HG02571 (cell line): Measurements from ENCODE around the gene U2AF1L4.

ENCODE experiments used
- ATAC-seq: cut with Tn5 transposase; IDR thresholded peaks from one replicate; pipeline ENCODE4 v1.9.1; 2021; ENCODE audit warnings: mild to moderate bottlenecking, moderate library complexity; ENCODE audit not compliant: unreplicated experiment

Gene U2AF1L4

DNA sequence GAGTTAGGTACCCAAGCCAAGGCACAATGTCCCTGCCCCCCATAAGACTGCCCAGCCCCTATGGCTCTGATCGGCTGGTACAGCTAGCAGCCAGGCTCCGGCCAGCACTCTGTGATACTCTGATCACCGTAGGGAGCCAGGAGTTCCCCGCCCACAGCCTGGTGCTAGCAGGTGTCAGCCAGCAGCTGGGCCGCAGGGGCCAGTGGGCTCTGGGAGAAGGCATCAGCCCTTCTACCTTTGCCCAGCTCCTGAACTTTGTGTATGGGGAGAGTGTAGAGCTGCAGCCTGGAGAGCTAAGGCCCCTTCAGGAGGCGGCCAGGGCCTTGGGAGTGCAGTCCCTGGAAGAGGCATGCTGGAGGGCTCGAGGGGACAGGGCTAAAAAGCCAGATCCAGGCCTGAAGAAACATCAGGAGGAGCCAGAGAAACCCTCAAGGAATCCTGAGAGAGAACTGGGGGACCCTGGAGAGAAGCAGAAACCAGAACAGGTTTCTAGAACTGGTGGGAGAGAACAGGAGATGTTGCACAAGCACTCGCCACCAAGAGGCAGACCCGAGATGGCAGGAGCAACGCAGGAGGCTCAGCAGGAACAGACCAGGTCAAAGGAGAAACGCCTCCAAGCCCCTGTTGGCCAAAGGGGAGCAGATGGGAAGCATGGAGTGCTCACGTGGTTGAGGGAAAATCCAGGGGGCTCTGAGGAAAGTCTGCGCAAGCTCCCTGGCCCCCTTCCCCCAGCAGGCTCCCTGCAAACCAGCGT lies 30.4 kb downstream of the U2AF1L4 start:
- no peak for ATAC-seq

DNA sequence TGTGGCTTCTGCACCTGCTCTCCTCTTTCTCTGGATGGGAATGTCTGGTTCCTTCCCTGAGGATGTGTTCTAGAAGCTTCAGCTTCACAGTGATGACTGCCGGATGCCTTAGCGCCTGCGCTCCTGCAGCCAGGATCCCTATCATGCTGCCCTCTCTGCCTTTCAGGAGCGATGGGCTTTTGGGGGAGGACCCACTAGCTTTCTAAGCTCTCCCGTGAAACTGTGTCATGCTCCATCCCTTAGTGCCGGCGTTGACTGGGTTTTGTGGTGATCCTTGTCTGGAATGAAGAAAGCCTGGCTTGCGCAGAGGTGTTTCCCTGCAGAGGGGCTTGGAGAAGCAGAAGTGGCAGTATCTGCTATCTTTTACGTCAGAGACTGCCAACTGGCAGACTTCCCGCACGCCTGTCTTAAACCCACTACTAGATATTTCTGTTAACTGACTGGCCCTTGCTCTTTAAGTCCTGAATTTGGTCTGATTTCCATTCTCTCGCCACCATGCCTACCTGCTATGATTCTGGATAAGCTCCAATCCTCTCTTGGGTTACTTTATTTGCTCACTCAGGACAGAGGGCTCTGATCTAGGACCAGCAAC lies 31.2 kb downstream of the U2AF1L4 start:
- no peak for ATAC-seq

DNA sequence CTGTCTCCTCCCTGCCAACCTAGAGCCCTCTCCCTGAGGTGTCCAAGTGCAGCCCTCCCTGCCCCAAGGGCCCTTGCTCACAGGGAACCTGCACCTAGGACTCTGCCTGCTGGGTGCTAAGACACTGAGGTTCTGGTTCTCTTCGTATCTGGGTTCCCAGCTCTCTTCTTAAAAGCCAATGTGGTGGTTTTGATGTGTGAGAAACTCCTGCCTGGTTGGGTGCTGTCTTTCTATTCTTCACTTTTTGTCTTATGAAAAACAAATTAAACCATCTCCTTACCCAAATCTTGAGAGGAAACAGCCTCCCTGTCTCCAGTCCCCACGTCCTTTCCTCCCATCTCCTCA lies 31.7 kb downstream of the U2AF1L4 start:
- no peak for ATAC-seq

DNA sequence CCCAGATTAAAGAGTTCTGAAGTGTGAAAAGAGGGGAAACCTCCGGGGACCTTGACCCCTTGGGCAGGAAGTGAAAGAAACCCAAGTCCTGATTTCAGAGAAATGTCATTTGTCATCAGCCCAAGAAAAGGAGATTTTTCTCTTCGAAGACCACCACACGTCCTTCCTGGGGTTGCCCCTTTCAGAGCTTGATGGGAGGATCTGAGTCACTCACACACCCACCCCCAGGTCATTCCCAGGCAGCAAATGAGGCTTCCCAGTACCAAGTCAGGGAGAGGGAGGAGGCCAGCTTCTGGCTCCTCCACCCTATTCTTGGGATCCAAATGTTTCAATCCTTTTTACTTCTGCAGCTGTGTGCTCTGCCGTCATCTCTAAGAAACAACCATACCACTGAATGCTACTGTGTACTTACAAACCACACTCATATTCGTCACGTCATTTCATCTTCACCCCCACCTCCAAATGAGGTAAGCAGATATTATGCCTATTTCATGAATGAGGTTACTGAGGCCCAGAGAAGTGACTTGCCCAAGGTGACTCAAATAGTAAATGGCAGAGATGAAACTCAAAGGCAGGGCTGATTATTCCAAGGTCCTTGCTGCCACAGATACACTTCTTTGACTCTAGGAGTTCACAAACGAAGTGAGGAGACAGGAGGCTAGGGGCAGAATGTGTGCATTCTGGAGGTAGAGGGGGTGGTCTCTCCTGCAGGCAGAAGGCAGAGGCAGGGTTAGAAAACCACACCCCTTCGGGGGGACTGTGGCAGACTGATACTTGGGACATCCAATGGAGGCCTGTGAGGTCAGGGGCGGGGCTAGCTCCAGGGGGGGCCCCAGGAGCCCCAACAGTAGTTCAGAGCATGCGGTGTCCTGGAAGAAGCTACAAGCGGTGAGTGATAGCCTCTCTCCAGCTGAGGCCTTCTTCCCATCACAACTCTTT lies 32.4 kb downstream of the U2AF1L4 start:
- ATAC-seq: no peak

DNA sequence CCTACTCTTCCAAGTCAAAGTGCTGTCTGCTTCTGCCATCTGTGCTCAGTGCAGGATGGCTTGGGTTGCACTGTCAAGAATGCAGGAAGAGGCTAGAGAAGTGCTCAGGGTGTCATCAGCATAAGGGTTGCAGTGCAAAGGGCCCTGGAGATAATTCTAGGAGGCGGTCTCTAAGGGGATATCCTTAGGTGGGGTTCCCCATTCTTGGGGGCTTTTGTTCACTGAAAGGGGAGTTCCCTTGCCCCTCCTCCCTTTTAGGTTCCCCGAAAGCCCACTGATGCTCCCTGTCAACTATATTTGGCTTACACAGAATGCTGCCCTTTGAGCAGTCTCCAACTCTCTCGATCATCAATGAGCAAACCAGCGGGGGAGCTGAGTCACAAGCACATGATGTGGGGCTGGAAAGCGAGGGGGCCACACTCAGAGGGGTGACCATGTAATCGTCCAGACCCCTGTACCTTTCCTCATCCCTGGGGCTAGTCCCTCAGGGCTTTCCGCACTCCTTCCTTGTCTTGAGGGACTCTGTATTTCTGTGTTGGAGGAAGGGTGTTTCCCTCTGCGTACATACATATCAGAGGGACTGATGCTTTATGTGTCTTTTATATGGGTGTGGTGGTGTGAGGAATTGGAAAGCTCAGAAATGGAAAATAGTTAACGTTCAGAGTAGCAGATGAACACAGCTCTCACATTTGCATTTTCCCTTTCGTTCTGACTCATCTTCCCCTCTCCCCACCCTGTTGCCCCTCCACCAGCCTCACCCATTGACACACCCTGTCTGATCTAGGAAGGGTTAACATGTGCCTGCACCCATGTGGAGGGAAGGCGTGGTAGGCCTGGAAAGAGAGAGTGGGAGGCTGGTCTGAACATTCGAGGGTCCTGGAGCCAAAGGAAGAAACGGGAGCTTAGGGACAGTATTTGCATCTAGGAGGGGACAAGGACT lies 34.2 kb downstream of the U2AF1L4 start:
- ATAC-seq: no peak

DNA sequence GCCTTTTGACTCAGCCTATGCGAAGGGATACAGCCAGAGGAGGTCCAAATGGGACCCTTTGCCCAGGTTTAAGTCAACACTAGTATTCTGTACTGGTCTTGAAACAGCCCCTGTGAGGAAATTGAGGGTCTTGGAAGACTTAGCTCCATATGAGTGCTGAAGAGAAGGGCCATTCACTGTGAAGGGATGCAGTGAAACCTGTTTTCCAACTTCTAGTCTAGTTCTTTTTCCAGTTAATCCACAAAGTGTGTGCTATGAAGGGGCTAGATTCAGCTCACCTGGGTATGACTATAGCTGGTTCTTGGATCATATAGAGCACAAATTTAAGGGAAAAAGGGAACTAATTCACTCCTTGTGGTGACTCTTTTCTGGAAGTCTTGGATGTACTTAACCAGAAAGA lies 36.8 kb downstream of the U2AF1L4 start:
- ATAC-seq: no peak

DNA sequence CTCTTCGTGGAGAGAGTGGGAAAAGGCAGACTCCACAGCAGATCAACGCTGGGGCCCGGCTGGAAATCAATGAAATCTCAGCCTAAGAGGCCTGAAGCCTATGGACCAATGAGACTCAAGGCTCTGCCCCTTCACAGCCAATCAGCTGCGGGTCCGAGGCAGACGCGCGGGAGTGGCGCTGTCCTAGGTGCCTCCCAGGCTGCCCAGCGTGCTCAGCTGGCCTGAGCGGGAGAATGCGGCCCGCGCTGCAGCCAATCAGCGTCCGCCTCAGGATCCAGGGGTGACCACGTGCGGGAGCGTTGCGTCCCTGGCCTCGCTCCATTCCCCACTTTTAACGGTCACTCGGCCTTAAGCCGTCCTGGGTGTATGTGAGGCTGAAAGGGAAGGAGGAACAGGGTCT lies 41.0 kb downstream of the U2AF1L4 start, which contains the start of gene ZBTB32:
TSS of gene ZBTB32 (plus strand) at position 341 of the 400 bp plus-strand sequence. CDS start 10,069 bp downstream, outside the sequence.
- no peak for ATAC-seq

DNA sequence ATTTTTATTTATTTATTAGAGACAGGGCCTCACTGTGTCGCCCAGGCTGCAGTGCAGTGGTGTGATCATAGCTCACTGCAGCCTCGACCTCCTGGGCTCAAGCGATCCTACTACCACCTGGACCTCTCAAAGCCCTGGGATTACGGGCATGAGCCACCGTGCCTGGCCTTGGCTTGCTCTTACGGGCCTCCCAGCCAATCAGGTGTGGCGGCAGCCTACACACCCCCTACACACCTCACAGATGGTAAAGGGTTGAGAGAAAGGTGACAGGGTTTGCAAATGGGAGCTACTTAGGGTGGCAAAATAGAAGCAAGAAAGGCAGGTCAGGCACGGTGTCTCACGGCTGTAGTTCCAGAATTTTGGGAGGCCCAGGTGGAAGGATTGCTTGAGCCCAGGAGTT lies 41.9 kb downstream of the U2AF1L4 start:
- ATAC-seq: no peak

DNA sequence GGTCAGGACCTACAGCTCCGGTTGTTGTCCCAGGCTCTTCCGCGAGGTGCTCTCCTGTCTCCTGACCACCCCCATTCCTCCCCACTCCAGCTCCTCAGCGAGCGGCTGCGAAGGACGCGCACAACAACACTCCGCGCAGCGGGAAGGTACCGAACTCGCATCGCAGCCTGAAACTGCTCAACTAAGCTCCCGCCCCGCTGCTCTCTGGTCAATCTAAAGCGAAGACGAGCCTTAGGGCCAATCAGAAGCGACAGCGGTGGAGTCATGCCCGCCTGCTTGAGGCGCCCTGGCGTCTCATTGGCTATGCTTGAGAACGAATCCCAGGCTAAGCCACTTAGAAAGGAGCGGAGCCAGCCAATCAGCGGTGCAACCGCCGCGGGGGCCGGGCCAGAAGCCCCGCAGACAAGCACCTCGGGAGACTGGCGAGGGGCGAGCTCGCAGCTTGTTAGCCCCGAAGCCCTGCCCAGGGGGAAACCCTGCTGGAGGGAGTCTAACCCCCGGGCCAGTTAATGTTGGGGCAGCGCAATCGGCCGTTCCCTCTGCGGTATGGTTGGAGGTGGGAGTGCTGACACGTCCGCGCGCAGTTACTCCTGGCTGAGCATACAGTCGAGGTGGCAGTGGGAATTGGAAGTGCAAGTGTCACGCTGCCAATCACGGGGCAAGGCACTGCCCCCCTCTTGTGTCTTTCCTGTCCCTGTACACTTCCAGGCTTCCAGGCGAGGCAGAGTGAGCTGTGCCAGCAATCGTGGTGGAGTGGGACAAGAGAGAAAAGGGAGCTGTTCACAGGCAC lies 42.8 kb downstream of the U2AF1L4 start:
- ATAC-seq: peak; percentile 97

DNA sequence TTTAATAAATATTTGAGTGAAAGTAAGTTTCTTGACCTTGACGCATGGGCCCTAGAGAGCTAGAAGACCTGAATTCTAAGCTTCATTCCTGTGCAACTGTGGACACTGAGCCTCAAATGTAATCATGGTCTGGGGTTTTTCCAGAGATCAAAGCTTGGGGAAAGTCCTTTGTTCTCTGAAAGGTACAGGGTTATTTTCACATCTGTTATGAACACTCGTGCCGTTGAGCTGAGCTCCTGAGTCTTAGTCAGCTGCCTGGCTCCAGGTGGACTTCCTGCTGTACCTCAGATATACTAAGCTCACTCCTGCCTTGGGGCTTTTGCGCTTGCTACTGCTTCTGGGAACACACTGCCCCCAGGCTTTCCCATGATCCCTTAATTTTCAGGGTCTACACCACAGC lies 48.4 kb downstream of the U2AF1L4 start:
- no peak for ATAC-seq

DNA sequence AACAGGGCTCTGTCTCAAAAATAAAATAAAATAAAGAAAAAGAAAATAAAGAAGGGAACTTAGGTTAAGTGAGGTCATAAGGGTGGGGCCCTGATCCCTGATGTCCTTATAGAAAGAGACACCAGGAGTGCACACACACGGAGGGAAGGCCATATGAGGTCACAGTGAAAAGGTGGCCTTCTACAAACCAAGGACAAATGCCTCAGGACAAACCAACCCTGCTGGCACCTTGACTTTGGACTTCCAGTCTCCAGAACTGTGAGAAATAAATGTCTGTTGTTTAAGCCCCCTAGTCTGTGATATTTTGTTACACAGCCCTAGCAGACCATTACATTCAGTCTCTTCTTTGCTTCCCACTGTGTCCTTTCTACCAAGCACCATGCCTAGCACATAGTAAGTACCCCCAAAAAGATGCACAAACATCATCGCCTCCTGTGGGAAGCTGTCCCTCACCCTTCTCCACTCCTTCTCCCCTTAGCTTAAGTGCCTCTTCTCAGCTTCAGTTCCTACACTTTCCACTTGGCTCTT lies 49.3 kb downstream of the U2AF1L4 start:
- no peak for ATAC-seq

DNA sequence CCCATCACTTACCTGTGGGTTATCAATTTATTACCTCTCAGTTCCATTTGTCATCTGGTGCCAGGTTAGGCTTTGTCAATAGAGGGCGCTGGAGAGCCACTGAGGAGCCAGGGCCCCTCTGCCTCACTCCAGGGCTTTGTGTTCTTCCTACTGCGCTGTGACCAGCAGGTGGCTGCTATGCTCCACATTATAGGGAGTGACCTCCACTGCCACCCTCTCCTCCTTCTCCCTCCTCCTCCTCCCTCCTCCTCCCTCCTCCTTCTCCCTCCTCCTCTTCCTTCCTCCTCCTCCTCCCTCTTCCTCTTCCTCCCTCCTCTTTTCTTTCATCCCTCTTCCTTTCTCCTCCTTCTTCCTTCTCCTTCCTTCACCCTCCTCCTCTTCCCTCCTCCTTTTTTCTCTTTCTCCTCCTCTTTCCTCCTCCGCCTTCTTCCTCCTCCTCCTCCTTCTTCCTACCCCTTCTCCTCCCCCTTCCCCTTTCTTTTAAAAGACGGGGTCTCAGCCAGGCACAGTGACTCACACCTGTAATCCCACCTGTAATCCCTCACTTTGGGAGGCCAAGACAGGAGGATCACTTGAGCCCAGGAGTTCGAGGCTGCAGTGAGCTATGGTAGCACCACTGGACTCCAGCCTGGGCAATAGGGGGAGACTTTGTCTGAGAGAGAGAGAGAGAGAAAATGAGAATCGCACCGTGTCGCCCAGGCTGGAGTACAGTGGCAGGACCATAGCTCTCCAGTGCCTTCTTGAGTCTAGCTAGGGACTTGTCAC lies 51.2 kb downstream of the U2AF1L4 start:
- ATAC-seq: peak; percentile 78

DNA sequence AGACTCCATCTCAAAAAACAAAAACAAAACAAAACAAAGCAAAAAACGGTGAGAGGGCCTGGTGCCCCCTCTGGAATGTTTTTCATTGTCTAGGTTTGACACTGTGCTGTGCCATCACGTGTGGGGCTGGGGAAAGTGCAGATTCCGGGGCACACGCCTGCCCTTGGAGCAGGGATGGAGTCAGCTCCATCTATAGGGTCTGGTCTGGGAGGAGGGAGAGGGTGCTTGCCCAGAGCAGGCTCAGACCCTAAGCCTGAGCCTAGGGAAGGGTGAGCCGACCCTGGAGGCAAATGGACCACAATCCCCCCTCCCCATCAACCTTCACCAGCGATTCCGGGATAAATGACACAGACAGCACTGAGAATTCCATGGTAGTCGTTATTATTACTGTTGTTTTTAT lies 51.8 kb downstream of the U2AF1L4 start:
- ATAC-seq: no peak
